GM12878 (cell line): ENCODE data around the gene UNC45B. TPM values are rescaled to one million over a fixed set of nuclear protein-coding genes. Genes with fewer than 3 reads are reported as not detected.

Experiments used
- ATAC-seq: fragments of 200-7000 bp; cut with Tn5 transposase; 3 replicates; pipeline ENCODE4 v1.9.1; 2020; ENCODE audit warnings: mild to moderate bottlenecking, moderate library complexity
- BruUV-seq: library from RNA; stranded (reverse); fragments of 400-500 nt; replicated peaks from 2 replicates; lab custom pipeline; 2021; lab: Mats Ljungman, UMichigan
- CTCF ChIA-PET: fragments of 300-600 bp; sonication (Branson Sonifier 250); formaldehyde crosslinking; extraction: SDS; loops from one replicate; lab custom pipeline; 2021; ENCODE audit warnings: inconsistent platforms; lab: Yijun Ruan, JAX
- POLR2A ChIA-PET: fragments of 350-600 bp; formaldehyde crosslinking; extraction: SDS; loops from one replicate; lab custom pipeline; 2021; ENCODE audit warnings: inconsistent platforms; lab: Charles Lee
- RAD21 ChIA-PET: fragments of 300-600 bp; sonication (Branson Sonifier 250); formaldehyde crosslinking; loops from one replicate; lab custom pipeline; 2023; ENCODE audit warnings: antibody characterized with exemption; ENCODE audit not compliant: unreplicated experiment; lab: Charles Lee
- SMC1A ChIA-PET: fragments of 300-600 bp; sonication (Branson Sonifier 250); formaldehyde crosslinking; loops from one replicate; lab custom pipeline; 2023; ENCODE audit not compliant: unreplicated experiment, uncharacterized antibody; lab: Charles Lee
- DNase-seq: peaks from one replicate; pipeline ENCODE4 v3.0.0-alpha.2; 2011; ENCODE audit warnings: low read depth, low spot score
- FAIRE-seq: peaks from 3 replicates; lab custom pipeline; 2011; peaks lifted over from hg19 to GRCh38; lab: Jason Lieb, UNC
- H2AFZ ChIP-seq: 2 replicates; pipeline ENCODE4 v1.6.0; 2011; ENCODE audit warnings: low read depth, low read length, control low read depth; ENCODE audit not compliant: control insufficient read depth
- H3K27ac ChIP-seq: 2 replicates; pipeline ENCODE4 v1.5.1; 2011; ENCODE audit warnings: control low read depth; ENCODE audit not compliant: control insufficient read depth, insufficient read depth
- H3K27me3 ChIP-seq, 2 experiments: replicated peaks in 1 of 2; 2 replicates each; pipeline versions ENCODE4 v1.6.0 to v1.6.1; 2011; ENCODE audit warnings: low read length in 1 of 2; ENCODE audit not compliant: control insufficient read depth in 2 of 2, insufficient read depth in 2 of 2
- H3K36me3 ChIP-seq, 2 experiments: 2 replicates each; pipeline ENCODE4 v1.5.1; 2011; ENCODE audit warnings: low read length in 1 of 2; ENCODE audit not compliant: control insufficient read depth in 2 of 2, insufficient read depth in 2 of 2
- H3K4me1 ChIP-seq: 2 replicates; pipeline ENCODE4 v1.6.1; 2011; ENCODE audit warnings: mild to moderate bottlenecking, low read length, moderate library complexity, mixed read lengths; ENCODE audit not compliant: control insufficient read depth, insufficient read depth
- H3K4me2 ChIP-seq: 2 replicates; pipeline ENCODE4 v1.6.0; 2011; ENCODE audit warnings: control low read depth; ENCODE audit not compliant: control insufficient read depth, insufficient read depth
- H3K4me3 ChIP-seq: fragments of 200-600 bp; sonication (generic); 2 replicates; pipeline ENCODE4 v1.5.1; 2016
- H3K79me2 ChIP-seq: 2 replicates; pipeline ENCODE4 v1.6.0; 2011; ENCODE audit warnings: low read length; ENCODE audit not compliant: control insufficient read depth, insufficient read depth
- H3K9ac ChIP-seq: 2 replicates; pipeline ENCODE4 v1.8.0; 2011; ENCODE audit warnings: low read length, control low read depth, mixed read lengths; ENCODE audit not compliant: control insufficient read depth, insufficient read depth
- H3K9me3 ChIP-seq: replicated peaks from 3 replicates; pipeline ENCODE4 v1.5.1; 2011; ENCODE audit warnings: mild to moderate bottlenecking, low read length; ENCODE audit not compliant: control insufficient read depth, insufficient read depth
- H4K20me1 ChIP-seq: 2 replicates; pipeline ENCODE4 v1.6.0; 2011; ENCODE audit not compliant: control insufficient read depth, insufficient read depth
- BCLAF1 ChIP-seq: fragments of 450-650 bp; IDR thresholded peaks from 2 replicates; pipeline ENCODE4 v1.6.1; 2017; ENCODE audit warnings: antibody characterized with exemption, mild to moderate bottlenecking, moderate library complexity
- CBX5 ChIP-seq: sonication (generic); IDR thresholded peaks from 2 replicates; pipeline ENCODE4 v1.6.1; 2016; ENCODE audit warnings: low read depth, moderate library complexity, mild to moderate bottlenecking, inconsistent platforms
- FOXK2 ChIP-seq: fragments of 450-650 bp; IDR thresholded peaks from 2 replicates; pipeline ENCODE4 v1.6.1; 2017; ENCODE audit warnings: mild to moderate bottlenecking, moderate library complexity
- KAT2A ChIP-seq: conservative IDR thresholded peaks from 2 replicates; pipeline ENCODE4 v1.6.1; 2011; ENCODE audit warnings: low read depth, low read length; ENCODE audit not compliant: control insufficient read depth
- KLF5 ChIP-seq: fragments of 450-650 bp; IDR thresholded peaks from 2 replicates; pipeline ENCODE4 v1.6.1; 2014; ENCODE audit warnings: mild to moderate bottlenecking; ENCODE audit not compliant: partially characterized antibody
- MYB ChIP-seq: fragments of 150-350 bp; IDR thresholded peaks from 2 replicates; pipeline ENCODE4 v1.6.1; 2014; ENCODE audit warnings: mild to moderate bottlenecking, low read depth, low read length, borderline replicate concordance
- NFXL1 ChIP-seq: fragments of 450-650 bp; IDR thresholded peaks from 2 replicates; pipeline ENCODE4 v1.6.1; 2017; ENCODE audit warnings: antibody characterized with exemption, mild to moderate bottlenecking, borderline replicate concordance
- NR2C1 ChIP-seq: fragments of 450-650 bp; IDR thresholded peaks from 2 replicates; pipeline ENCODE4 v1.6.1; 2017; ENCODE audit warnings: antibody characterized with exemption, mild to moderate bottlenecking, moderate library complexity
- NR2F1 ChIP-seq: fragments of 450-650 bp; conservative IDR thresholded peaks from 2 replicates; pipeline ENCODE4 v1.6.1; 2017; ENCODE audit warnings: mild to moderate bottlenecking
- RAD51 ChIP-seq: fragments of 450-650 bp; IDR thresholded peaks from 2 replicates; pipeline ENCODE4 v1.6.1; 2016; ENCODE audit warnings: moderate library complexity, mild to moderate bottlenecking, inconsistent platforms
- SMAD1 ChIP-seq: fragments of 450-650 bp; IDR thresholded peaks from 2 replicates; pipeline ENCODE4 v1.6.1; 2018; ENCODE audit warnings: mild to moderate bottlenecking, low read depth; ENCODE audit not compliant: partially characterized antibody
- SMAD5 ChIP-seq: IDR thresholded peaks from 2 replicates; pipeline ENCODE4 v1.6.1; 2016; ENCODE audit warnings: antibody characterized with exemption, low read depth
- SUPT20H ChIP-seq: IDR thresholded peaks from 2 replicates; pipeline ENCODE4 v1.6.1; 2011; ENCODE audit warnings: low read depth, mild to moderate bottlenecking, low read length, moderate library complexity, borderline replicate concordance; ENCODE audit not compliant: control insufficient read depth
- TARDBP ChIP-seq: IDR thresholded peaks from 2 replicates; pipeline ENCODE4 v1.6.1; 2016; ENCODE audit warnings: borderline replicate concordance
- TBL1XR1 ChIP-seq: IDR thresholded peaks from 2 replicates; pipeline ENCODE4 v1.6.1; 2012; ENCODE audit warnings: low read depth, low read length, improper control_type of control experiment
- TCF3 ChIP-seq: IDR thresholded peaks from 2 replicates; pipeline ENCODE4 v1.6.1; 2012; ENCODE audit warnings: low read depth, mild to moderate bottlenecking, low read length, borderline replicate concordance; ENCODE audit not compliant: insufficient read depth
- USF1 ChIP-seq: IDR thresholded peaks from 2 replicates; pipeline ENCODE4 v1.6.1; 2011; ENCODE audit warnings: borderline replicate concordance, low read depth, mild to moderate bottlenecking, moderate library complexity, mixed read lengths, low read length; ENCODE audit not compliant: insufficient read depth; ENCODE audit errors: extremely low read length
- ZBED1 ChIP-seq: IDR thresholded peaks from 2 replicates; pipeline ENCODE4 v1.6.1; 2016; ENCODE audit warnings: borderline replicate concordance
- WGBS: methylation state at CpG from one replicate; pipeline ENCODE4 v1.1.6; 2016; ENCODE audit warnings: low lambda C conversion rate; ENCODE audit not compliant: insufficient replicate concordance, insufficient coverage; ENCODE audit errors: missing lambda C conversion rate; 5-methylcytosine and 5-hydroxymethylcytosine counted together
- in situ Hi-C: fragments of 300-500 bp; cut with MboI; formaldehyde crosslinking; loops from 9 replicates; pipeline ENCODE4 v1.14.3; 2018; ENCODE audit warnings: mixed read lengths
- intact Hi-C: fragments of 100-400 bp; cut with micrococcal nuclease; formaldehyde crosslinking; loops from one replicate; pipeline ENCODE4 v1.14.2; 2022; ENCODE audit not compliant: unreplicated experiment
- polyA plus RNA-seq, 11 experiments: library from polyadenylated mRNA; depleted of rRNA in 4 of 11; unstranded in 6 of 11; stranded (reverse) in 5 of 11; fragments of >200 nt; fragmentation: Nextera tagmentation in 4 of 11; fragmentation: Illumina TruSeq in 1 of 11; extraction: Ambion mirVana in 4 of 11; extraction: Trizol in 1 of 11; gene quantifications; 1 replicate in 1 of 11; 2 replicates in 10 of 11; pipeline versions ENCODE4 v1.2.1 to v1.2.3, GENCODE V29; 2011 to 2016; ENCODE audit warnings: inconsistent platforms in 2 of 11, missing spikeins in 2 of 11, low read depth in 1 of 11
- total RNA-seq, 4 experiments: library from RNA; depleted of rRNA in 3 of 4; stranded (reverse); fragments of >200 nt in 3 of 4; fragmentation: Illumina TruSeq in 1 of 4; extraction: Trizol in 1 of 4; gene quantifications; 2 replicates each; pipeline versions ENCODE4 v1.2.1 to v1.2.3, GENCODE V29; 2013 to 2021

UNC45B gene
- total and polyA plus RNA-seq, 10 of the 15 experiments (the other 5 are each of a cell fraction or from before 2014, with no cell fraction given): 0.03 TPM; not detected in 9

GRCh38 chr17:35119370-35120165 lies 28.0 kb upstream of the UNC45B start, which contains the start of gene RAD51D:
Gene RAD51D, minus strand, starts transcription at chr17:35119860. Its CDS starts 247 bp downstream, at chr17:35119613.
- whole genome bisulfite sequencing: under 1% methylated on average over 52 of the region's 72 CpGs
- CTCF ChIA-PET: interaction anchor here (0.6 to 6.9 kb wide), 52 partner anchors 8 to 919 kb away, joined by 3 to 149 read pairs (median 4); partner anchors contain the start of genes CCT6B, NLE1, RFFL and ZNF830
- H3K27ac ChIP-seq: peak within 1 kb of the TSS; percentile 84
- TF ChIP-seq KLF5 (peak; percentile 66), SMAD1 (no peak), NR2F1 (peak; percentile 78), MYB (no peak), NFXL1 (no peak), SUPT20H (no peak), BCLAF1 (no peak), ZBED1 (no peak), CBX5 (no peak), FOXK2 (no peak), TARDBP (no peak), KAT2A (no peak), TBL1XR1 (no peak), TCF3 (0 out of 2 replicates have a peak, but pooled peaks have one; percentile 46), SMAD5 (0 out of 2 replicates have a peak, but pooled peaks have one; percentile 36), RAD51 (peak; percentile 90), USF1 (peak; percentile 92), NR2C1 (peak; percentile 46)

More at GRCh38 chr17:35119370-35120165, 28.0 kb upstream of the UNC45B start, which contains the start of gene RAD51D:
- Histone ChIP-seq H2AFZ (peak within 1 kb of the TSS; percentile 97), H3K36me3 (no peaks in the 10 kb centered on the region), H3K27me3 (no peaks in the 10 kb centered on the region), H3K4me3 (peak within 1 kb of the TSS; percentile 88), H3K9me3 (no peaks in the 10 kb centered on the region), H3K79me2 (peaks cover 23% of the 10 kb centered on the region), H4K20me1 (no peaks in the 10 kb centered on the region), H3K9ac (peak within 1 kb of the TSS; percentile 94), H3K4me1 (no peaks in the 10 kb centered on the region; the same call in 1 of the 2 replicates), H3K4me2 (peak within 1 kb of the TSS; percentile 98)
- in situ Hi-C loops: loop anchor here (5.0 to 25.0 kb wide), 4 partner anchors 122 to 907 kb away; no protein-coding TSS in a partner anchor
- peak; percentile 27 for FAIRE-seq
- DNase-seq: peak; percentile 33
- ChIA-PET SMC1A (interaction anchor here (0.6 to 8.3 kb wide), 28 partner anchors 8 to 583 kb away, joined by 3 to 101 read pairs (median 5); partner anchors contain the start of gene RFFL), RAD21 (interaction anchor here (0.6 to 4.2 kb wide), 28 partner anchors 10 to 1098 kb away, joined by 3 to 34 read pairs (median 4); partner anchors contain the start of genes LIG3 and RFFL), POLR2A (interaction anchor here (0.7 to 2.2 kb wide), 4 partner anchors 38 to 139 kb away, joined by 3 to 7 read pairs (median 3); partner anchors contain the start of gene LIG3)
- peak; percentile 90 for ATAC-seq
- BruUV-seq: no TSS peak
- intact Hi-C loops: loop anchor here (1.0 to 5.0 kb wide), 5 partner anchors 31 to 699 kb away; partner anchors contain the start of genes LIG3 and RFFL
